Tibial nerve (tissue), 4 donors: ENCODE results near the gene DRAM1. TPM values are rescaled to one million over a fixed set of nuclear protein-coding genes. Genes with fewer than 3 reads are reported as not detected.
"Not testable (repeated sequence)": the region's sequence is repeated elsewhere in the genome, so short reads cannot be mapped to it uniquely, and the experiment has no call there.

Experiments
- DNase-seq, 2 donors: peaks; one replicate each; pipeline ENCODE4 v3.0.0-alpha.2; 2019; ENCODE audit warnings: low spot score in 2 of 2
- H3K27ac ChIP-seq, 4 donors: fragments of 200-600 bp; sonication (generic) in 3 of 4; one replicate each; pipeline ENCODE4 v1.5.1; 2017 to 2019; ENCODE audit warnings: mild to moderate bottlenecking in 1 of 4
- H3K27me3 ChIP-seq, 2 donors: fragments of 200-600 bp; sonication (generic) in 1 of 2; one replicate each; pipeline versions ENCODE4 v1.5.1 to v1.6.0; 2017 to 2019
- H3K36me3 ChIP-seq, 3 donors: fragments of 200-600 bp; sonication (generic); one replicate each; pipeline ENCODE4 v1.5.1; 2018 to 2019
- H3K4me1 ChIP-seq, 4 donors: fragments of 200-600 bp; sonication (generic) in 3 of 4; one replicate each; pipeline ENCODE4 v1.5.1; 2017 to 2019
- H3K4me3 ChIP-seq, 4 donors: fragments of 200-600 bp; sonication (generic) in 3 of 4; one replicate each; pipeline ENCODE4 v1.5.1; 2017 to 2019; ENCODE audit warnings: mild to moderate bottlenecking in 1 of 4, moderate library complexity in 1 of 4
- H3K9me3 ChIP-seq, 4 donors: fragments of 200-600 bp; sonication (generic) in 3 of 4; one replicate each; pipeline ENCODE4 v1.5.1; 2017 to 2019
- EP300 ChIP-seq, 2 donors: sonication (generic); formaldehyde crosslinking; IDR thresholded peaks; one replicate each; pipeline ENCODE4 v1.6.1; 2017; ENCODE audit warnings: antibody characterized with exemption in 2 of 2, mild to moderate bottlenecking in 1 of 2
- POLR2A ChIP-seq, 2 donors: fragments of 450-650 bp; IDR thresholded peaks; one replicate each; pipeline ENCODE4 v1.6.1; 2017; ENCODE audit warnings: antibody characterized with exemption in 2 of 2, mild to moderate bottlenecking in 2 of 2, moderate library complexity in 2 of 2
- WGBS, 2 donors: methylation state at CpG; one replicate each; pipeline ENCODE4 v1.1.5; 2018; 5-methylcytosine and 5-hydroxymethylcytosine counted together
- total RNA-seq, 4 donors: library from RNA; depleted of rRNA; stranded (reverse); fragments of >200 nt; gene quantifications; one replicate each; pipeline ENCODE4 v1.1.0, GENCODE V29; 2016
- TF ChIP-seq, protein P1 (sequence below), 5 experiments: fragments of 200-600 bp in 3 of 5; fragments of 450-650 bp in 2 of 5; sonication (generic) in 3 of 5; IDR thresholded peaks; one replicate each; pipeline ENCODE4 v1.5.1; 2016 to 2019; ENCODE audit warnings: antibody characterized with exemption in 5 of 5, mild to moderate bottlenecking in 3 of 5, moderate library complexity in 2 of 5

The DRAM1 gene
- total RNA-seq, 4 donors from 2014 or later = 14.4 to 23.1 (median 17.8) TPM

DNA sequence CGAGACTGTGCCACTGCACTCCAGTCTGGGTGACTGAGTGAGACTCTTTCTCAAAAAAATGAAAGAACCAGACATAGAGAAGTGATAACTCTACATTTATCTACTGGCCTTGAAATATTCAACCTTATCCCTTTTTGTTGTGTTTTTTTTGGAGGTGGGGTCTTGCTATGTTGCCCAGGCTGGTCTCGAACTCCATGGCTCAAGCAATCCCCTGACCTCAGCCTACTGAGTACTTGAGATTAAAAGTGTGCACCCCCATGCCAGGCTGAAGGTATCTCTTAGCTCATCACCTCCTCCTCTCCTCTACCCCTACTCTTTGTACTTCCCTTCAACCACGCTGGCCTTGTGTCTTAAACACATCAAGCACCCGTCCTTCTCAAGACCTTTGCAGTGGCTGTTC lies 3.8 kb downstream of the DRAM1 start:
- DNase-seq = no peak
- no peak overlapping the region for H3K27ac ChIP-seq
- no peak overlapping the region for H3K4me3 ChIP-seq
- H3K27me3 ChIP-seq = no peaks in the 10 kb centered on the region
- TF ChIP-seq, protein P1, sequence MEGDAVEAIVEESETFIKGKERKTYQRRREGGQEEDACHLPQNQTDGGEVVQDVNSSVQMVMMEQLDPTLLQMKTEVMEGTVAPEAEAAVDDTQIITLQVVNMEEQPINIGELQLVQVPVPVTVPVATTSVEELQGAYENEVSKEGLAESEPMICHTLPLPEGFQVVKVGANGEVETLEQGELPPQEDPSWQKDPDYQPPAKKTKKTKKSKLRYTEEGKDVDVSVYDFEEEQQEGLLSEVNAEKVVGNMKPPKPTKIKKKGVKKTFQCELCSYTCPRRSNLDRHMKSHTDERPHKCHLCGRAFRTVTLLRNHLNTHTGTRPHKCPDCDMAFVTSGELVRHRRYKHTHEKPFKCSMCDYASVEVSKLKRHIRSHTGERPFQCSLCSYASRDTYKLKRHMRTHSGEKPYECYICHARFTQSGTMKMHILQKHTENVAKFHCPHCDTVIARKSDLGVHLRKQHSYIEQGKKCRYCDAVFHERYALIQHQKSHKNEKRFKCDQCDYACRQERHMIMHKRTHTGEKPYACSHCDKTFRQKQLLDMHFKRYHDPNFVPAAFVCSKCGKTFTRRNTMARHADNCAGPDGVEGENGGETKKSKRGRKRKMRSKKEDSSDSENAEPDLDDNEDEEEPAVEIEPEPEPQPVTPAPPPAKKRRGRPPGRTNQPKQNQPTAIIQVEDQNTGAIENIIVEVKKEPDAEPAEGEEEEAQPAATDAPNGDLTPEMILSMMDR (IDR thresholded peaks at IDR 0.05) = no peak
- TF ChIP-seq EP300 (IDR thresholded peaks at IDR 0.05) (no peak), POLR2A (IDR thresholded peaks at IDR 0.05) (no peak)
- H3K9me3 ChIP-seq = no peaks in the 10 kb centered on the region
- peaks cover 0 to 5% (median 0%) of the 10 kb centered on the region in 3 donors for H3K36me3 ChIP-seq
- WGBS, 2 donors = 91 to 92% methylated on average over 4 of the region's 4 CpGs
- H3K4me1 ChIP-seq = peaks cover 0 to 16% (median 9%) of the 10 kb centered on the region in 4 donors

DNA sequence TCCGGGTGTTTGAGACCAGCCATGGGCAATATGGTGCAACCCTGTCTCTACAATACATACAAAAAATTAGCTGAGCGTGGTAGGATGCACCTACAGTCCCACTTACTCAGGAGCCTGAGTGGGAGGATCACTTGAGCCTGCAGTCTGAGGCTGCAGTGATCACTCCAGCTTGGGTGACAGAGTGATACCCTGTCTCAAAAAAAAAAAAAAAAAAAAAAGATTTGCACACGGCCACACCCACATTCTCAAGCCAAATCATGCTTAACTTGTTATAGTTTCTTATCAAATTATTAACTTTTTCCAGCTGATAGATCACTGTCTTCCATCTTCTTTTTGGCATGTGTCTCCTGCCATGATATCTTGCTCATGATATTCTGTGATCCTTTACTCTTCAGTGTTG lies 6.8 kb downstream of the DRAM1 start:
- Histone ChIP-seq H3K27ac (no peak overlapping the region), H3K4me3 (no peak overlapping the region), H3K36me3 (peaks cover 0 to 5% (median 0%) of the 10 kb centered on the region in 3 donors), H3K9me3 (no peaks in the 10 kb centered on the region), H3K27me3 (no peaks in the 10 kb centered on the region), H3K4me1 (peaks cover 0 to 11% (median 2%) of the 10 kb centered on the region in 4 donors)
- WGBS, 2 donors = 88% methylated on average over 3 of the region's 3 CpGs
- no peak for DNase-seq
- TF ChIP-seq EP300 (IDR thresholded peaks at IDR 0.05) = no peak
- TF ChIP-seq, protein P1 (IDR thresholded peaks at IDR 0.05) = no peak
- TF ChIP-seq POLR2A (IDR thresholded peaks at IDR 0.05) = no peak

DNA sequence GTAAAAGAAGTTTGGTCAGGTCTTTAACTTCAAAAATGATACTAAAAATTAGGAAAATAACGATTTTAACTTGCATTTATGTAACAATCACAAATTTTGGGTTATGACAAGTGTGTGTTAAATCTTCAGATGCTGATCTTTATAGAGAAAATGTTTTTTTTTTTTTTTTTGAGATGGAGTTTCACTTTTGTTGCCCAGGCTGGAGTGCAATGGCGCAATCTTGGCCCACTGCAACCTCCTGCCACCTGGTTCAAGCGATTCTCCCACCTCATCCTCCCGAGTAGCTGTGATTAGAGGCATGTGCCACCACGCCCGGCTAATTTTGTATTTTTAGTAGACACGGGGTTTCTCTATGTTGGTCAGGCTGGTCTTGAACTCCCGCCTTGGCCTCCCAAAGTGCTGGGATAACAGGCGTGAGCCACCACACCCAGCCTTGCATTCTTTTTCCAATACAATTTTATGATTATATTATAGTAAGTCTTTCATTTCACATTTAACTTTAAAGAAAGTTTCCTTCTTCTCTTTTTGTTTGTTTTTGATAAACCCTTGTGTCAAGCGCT lies 7.5 kb downstream of the DRAM1 start:
- H3K9me3 ChIP-seq, H3K27ac ChIP-seq, H3K4me1 ChIP-seq, H3K27me3 ChIP-seq, H3K36me3 ChIP-seq, DNase-seq, H3K4me3 ChIP-seq: not testable (repeated sequence)
- WGBS, 2 donors = 91% methylated on average over 10 of the region's 10 CpGs

DNA sequence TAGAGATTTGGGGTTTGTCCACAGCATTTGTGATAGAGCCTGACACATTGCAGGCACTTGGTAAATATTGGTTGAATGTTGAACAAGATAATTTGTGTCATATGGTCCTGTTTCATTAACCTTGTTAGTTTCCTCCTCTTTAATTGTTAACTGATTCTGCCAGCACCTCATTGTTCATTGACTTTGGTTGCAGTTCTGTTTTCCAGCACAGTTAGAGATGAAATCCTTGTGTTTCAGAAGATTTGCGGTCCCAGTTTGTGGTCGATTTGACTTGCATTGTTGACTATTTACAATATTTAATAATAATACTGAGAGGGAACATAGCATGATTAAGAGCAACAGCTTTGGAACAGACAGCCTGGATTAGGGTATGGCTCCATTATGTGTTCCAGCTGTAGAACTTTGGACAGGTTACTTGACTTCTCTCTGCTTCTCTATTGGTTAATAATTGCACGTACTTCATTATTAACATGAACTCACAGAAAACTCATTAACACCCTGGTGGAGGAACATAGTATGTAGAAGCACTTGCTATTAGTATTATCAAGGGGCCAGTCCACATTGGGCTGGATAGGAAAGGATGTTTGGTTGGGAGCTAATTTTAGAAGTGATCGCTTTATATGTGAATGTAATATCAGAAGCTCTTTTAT lies 8.7 kb downstream of the DRAM1 start:
- Histone ChIP-seq H3K4me1 (peaks cover 0 to 6% (median 1%) of the 10 kb centered on the region in 4 donors), H3K27me3 (no peaks in the 10 kb centered on the region), H3K36me3 (peaks cover 0 to 5% (median 0%) of the 10 kb centered on the region in 3 donors), H3K9me3 (no peaks in the 10 kb centered on the region), H3K27ac (no peak overlapping the region), H3K4me3 (no peak overlapping the region)
- WGBS, 2 donors = 81 to 85% methylated on average over 4 of the region's 4 CpGs
- TF ChIP-seq POLR2A (IDR thresholded peaks at IDR 0.05) (no peak), EP300 (IDR thresholded peaks at IDR 0.05) (no peak)
- TF ChIP-seq, protein P1 (IDR thresholded peaks at IDR 0.05) = no peak
- DNase-seq = no peak

DNA sequence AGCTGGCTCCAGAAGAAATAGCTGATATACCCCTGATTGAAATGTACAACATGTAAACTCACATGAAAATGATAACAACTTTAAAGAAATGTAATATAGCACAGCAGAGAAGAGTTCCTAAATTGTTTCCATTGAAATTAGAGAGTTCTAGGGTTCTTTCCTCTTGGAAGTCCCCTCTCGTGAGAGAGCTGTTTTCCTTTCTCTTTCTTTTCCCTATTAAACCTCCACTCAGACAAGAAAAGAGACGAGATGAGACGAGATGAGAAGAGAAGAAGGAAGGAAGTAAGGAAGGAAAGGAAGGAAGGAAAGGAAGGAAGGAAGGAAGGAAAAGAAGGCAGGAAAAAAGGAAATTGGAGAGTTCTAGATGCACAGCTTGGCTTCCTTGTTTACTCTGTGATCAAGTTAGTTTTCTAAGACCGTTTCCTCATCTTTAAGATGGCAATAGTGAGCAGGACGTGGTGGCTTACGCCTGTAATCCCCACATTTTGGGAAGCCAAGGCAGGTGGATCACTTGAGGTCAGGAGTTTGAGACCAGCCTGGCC lies 11.9 kb downstream of the DRAM1 start:
- Histone ChIP-seq H3K27me3 (no peaks in the 10 kb centered on the region), H3K27ac (no peak overlapping the region), H3K9me3 (no peaks in the 10 kb centered on the region), H3K4me3 (no peak overlapping the region), H3K4me1 (peaks cover 0 to 24% (median 9%) of the 10 kb centered on the region in 4 donors), H3K36me3 (peaks cover 0 to 5% (median 0%) of the 10 kb centered on the region in 3 donors)
- TF ChIP-seq POLR2A (IDR thresholded peaks at IDR 0.05) = no peak
- WGBS, 2 donors = 79 to 80% methylated on average over 6 of the region's 6 CpGs
- no peak for DNase-seq

DNA sequence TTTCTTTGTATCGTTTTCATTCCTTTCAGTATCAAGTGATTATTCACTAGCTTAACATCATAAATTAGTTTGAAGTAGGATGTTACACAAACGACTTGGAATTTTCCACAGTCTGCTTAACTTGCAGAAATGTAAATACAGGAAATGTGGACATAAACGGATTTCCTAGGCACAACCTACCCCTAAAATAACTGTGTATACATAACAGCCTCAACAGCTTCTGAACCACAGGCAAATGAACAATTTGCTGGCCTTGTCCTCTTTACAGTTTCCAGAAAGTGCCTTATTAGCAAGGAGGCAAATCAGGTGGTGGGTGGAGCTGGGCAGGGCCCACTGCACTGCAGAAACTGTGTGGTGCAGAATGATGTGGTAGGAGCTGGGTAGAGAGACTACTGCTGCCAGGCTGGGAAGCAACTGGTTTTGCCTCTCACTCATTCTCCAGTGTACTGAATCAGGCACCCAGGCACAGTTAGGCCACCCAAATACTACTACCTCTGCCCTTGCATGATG lies 14.1 kb downstream of the DRAM1 start:
- WGBS, 2 donors = 8 to 9% methylated on average over 3 of the region's 3 CpGs
- no peaks in the 10 kb centered on the region for H3K36me3 ChIP-seq
- H3K27ac ChIP-seq = peak overlapping the region in 3 of 4 donors; percentile 47 to 60 (median 50)
- no peak for DNase-seq
- no peaks in the 10 kb centered on the region for H3K27me3 ChIP-seq
- H3K4me3 ChIP-seq = no peak overlapping the region
- TF ChIP-seq EP300 (IDR thresholded peaks at IDR 0.05) (peak in 1 of 2 donors; percentile 57), POLR2A (IDR thresholded peaks at IDR 0.05) (no peak)
- H3K4me1 ChIP-seq = peaks cover 0 to 24% (median 6%) of the 10 kb centered on the region in 4 donors
- H3K9me3 ChIP-seq = no peaks in the 10 kb centered on the region
